NCI-H748 (cell line): ENCODE data around the gene SPRR4.
"Not testable (repeated sequence)": the region's sequence is repeated elsewhere in the genome, so short reads cannot be mapped to it uniquely, and the experiment has no call there.

Experiments
- DNase-seq: peaks from one replicate; lab custom pipeline; 2025; ENCODE audit not compliant: unreplicated experiment; lab: John Stamatoyannopoulos, UW

Gene SPRR4

DNA sequence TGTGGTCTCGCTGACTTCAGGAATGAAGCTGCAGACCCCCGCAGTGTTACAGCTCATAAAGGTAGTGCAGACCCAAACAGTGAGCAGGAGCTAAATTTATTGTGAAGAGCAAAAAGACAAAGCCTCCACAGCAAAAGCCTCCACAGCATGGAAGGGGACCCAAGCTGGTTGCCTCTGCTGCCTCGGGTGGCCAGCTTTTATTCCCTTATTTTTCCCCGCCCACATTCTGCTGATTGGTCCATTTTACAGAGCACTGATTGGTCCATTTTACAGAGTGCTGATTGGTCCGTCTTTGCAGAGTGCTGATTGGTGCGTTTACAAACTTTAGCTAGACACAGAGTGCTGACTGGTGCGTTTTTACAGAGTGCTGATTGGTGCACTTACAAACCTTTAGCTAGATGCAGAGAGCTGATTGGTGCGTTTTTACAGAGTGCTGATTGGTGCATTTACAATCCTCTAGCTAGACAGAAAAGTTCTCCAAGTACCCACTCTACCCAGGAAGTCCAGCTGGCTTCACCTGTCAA lies 40.8 kb downstream of the SPRR4 start:
- not testable (repeated sequence) for DNase-seq

DNA sequence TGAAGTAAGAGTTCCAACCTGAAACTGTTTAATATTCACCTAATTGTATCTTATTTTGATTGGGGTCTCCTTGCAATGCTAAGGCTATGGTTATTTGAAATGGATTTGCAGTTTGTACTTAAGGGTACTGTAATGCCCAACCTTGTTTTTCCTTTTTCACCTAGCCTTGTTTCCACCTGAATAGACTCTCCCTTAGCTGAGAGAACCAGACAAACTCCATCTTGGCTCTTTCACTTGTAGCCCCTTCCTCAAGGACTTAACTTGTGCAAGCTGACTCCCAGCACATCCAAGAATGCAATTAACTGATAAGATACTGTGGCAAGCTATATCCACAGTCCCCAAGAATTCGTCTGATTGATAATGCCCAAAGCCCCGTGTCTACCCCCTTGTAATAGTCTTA lies 51.4 kb downstream of the SPRR4 start:
- not testable (repeated sequence) for DNase-seq
